Measurements from ENCODE around the gene KRTAP4-5.

KRTAP4-5 gene

GRCh38 chr17:41153856-41154255 lies 4.2 kb upstream of the KRTAP4-5 start:
- no peaks in the 10 kb centered on the region for H3K36me3 ChIP-seq (ENCODE audit: control insufficient read depth in 2 of 2, insufficient read depth in 1 of 2, low read length in 2 of 2)
- H3K4me3 ChIP-seq (ENCODE audit: low read depth, low read length): no peak overlapping the region
- no peaks in the 10 kb centered on the region for H3K4me1 ChIP-seq (ENCODE audit: control insufficient read depth, insufficient read depth, low read length)
- TF ChIP-seq, protein P1, sequence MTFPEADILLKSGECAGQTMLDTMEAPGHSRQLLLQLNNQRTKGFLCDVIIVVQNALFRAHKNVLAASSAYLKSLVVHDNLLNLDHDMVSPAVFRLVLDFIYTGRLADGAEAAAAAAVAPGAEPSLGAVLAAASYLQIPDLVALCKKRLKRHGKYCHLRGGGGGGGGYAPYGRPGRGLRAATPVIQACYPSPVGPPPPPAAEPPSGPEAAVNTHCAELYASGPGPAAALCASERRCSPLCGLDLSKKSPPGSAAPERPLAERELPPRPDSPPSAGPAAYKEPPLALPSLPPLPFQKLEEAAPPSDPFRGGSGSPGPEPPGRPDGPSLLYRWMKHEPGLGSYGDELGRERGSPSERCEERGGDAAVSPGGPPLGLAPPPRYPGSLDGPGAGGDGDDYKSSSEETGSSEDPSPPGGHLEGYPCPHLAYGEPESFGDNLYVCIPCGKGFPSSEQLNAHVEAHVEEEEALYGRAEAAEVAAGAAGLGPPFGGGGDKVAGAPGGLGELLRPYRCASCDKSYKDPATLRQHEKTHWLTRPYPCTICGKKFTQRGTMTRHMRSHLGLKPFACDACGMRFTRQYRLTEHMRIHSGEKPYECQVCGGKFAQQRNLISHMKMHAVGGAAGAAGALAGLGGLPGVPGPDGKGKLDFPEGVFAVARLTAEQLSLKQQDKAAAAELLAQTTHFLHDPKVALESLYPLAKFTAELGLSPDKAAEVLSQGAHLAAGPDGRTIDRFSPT (tag by site-specific recombination; IDR thresholded peaks at IDR 0.05): no peak
- TF ChIP-seq ZNF510 (tag by site-specific recombination; IDR thresholded peaks at IDR 0.05; ENCODE audit: insufficient replicate concordance) (no peak), ZNF266 (tag by site-specific recombination; IDR thresholded peaks at IDR 0.05; ENCODE audit: low read depth) (no peak)
- ChIA-PET POLR2A (no interaction called here), CTCF (interaction anchor here (1.4 kb wide), 1 partner anchor 495 kb away, joined by 3 read pairs; no protein-coding TSS in a partner anchor)
- H3K9me3 ChIP-seq (ENCODE audit: control insufficient read depth, insufficient read depth, low read depth, low read length): no peaks in the 10 kb centered on the region
- H3K27ac ChIP-seq (ENCODE audit: extremely low read depth, low read depth, low read length): no peak overlapping the region

- Histone ChIP-seq H3K27ac (ENCODE audit: extremely low read depth, low read depth, low read length) (no peak overlapping the region), H3K9me3 (ENCODE audit: control insufficient read depth, insufficient read depth, low read depth, low read length) (no peaks in the 10 kb centered on the region), H3K4me1 (ENCODE audit: control insufficient read depth, insufficient read depth, low read length) (no peaks in the 10 kb centered on the region), H3K4me3 (ENCODE audit: low read depth, low read length) (no peak overlapping the region), H3K36me3 (ENCODE audit: control insufficient read depth in 2 of 2, insufficient read depth in 1 of 2, low read length in 2 of 2) (no peaks in the 10 kb centered on the region)
- TF ChIP-seq BCL11A (tag by site-specific recombination; IDR thresholded peaks at IDR 0.05; ENCODE audit: low read depth) (no peak), KLF9 (tag by site-specific recombination; IDR thresholded peaks at IDR 0.05; ENCODE audit: low read depth) (no peak)
- CTCF ChIA-PET: no interaction called here
- POLR2A ChIA-PET: no interaction called here
Measured at GRCh38 chr17:41151525-41151924, 1.9 kb upstream of the KRTAP4-5 start.

- POLR2A ChIA-PET: no interaction called here
- TF ChIP-seq, protein P2, sequence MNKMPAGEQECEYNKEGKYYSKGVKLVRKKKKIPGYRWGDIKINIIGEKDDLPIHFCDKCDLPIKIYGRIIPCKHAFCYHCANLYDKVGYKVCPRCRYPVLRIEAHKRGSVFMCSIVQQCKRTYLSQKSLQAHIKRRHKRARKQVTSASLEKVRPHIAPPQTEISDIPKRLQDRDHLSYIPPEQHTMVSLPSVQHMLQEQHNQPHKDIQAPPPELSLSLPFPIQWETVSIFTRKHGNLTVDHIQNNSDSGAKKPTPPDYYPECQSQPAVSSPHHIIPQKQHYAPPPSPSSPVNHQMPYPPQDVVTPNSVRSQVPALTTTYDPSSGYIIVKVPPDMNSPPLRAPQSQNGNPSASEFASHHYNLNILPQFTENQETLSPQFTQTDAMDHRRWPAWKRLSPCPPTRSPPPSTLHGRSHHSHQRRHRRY (tag by site-specific recombination; IDR thresholded peaks at IDR 0.05): no peak
- TF ChIP-seq OSR2 (tag by site-specific recombination; IDR thresholded peaks at IDR 0.05) (no peak), ZNF626 (tag by site-specific recombination; IDR thresholded peaks at IDR 0.05) (no peak), ZNF391 (tag by site-specific recombination; IDR thresholded peaks at IDR 0.05; ENCODE audit: borderline replicate concordance, low read depth) (no peak), ZNF211 (tag by site-specific recombination; IDR thresholded peaks at IDR 0.05; ENCODE audit: low read depth) (no peak), ZNF785 (tag by site-specific recombination; IDR thresholded peaks at IDR 0.05) (no peak), GLI4 (tag by site-specific recombination; IDR thresholded peaks at IDR 0.05) (no peak), ZNF37A (tag by site-specific recombination; IDR thresholded peaks at IDR 0.05) (no peak), KLF17 (tag by site-specific recombination; IDR thresholded peaks at IDR 0.05) (no peak), ZEB2 (tag by site-specific recombination; IDR thresholded peaks at IDR 0.05) (no peak), MEIS1 (CRISPR knock-in tag; IDR thresholded peaks at IDR 0.05; ENCODE audit: borderline replicate concordance) (no peak), ZNF521 (tag by site-specific recombination; IDR thresholded peaks at IDR 0.05) (no peak), ZNF670 (tag by site-specific recombination; IDR thresholded peaks at IDR 0.05; ENCODE audit: low read depth) (no peak), ZNF514 (tag by site-specific recombination; IDR thresholded peaks at IDR 0.05) (no peak), OVOL3 (tag by site-specific recombination; IDR thresholded peaks at IDR 0.05) (no peak), ZNF776 (tag by site-specific recombination; IDR thresholded peaks at IDR 0.05; ENCODE audit: borderline replicate concordance) (no peak), ZBTB20 (tag by site-specific recombination; IDR thresholded peaks at IDR 0.05) (no peak), GFI1B (tag by site-specific recombination; IDR thresholded peaks at IDR 0.05) (no peak), ZNF629 (tag by site-specific recombination; IDR thresholded peaks at IDR 0.05) (no peak), ZNF707 (tag by site-specific recombination; IDR thresholded peaks at IDR 0.05) (no peak)
Measured at GRCh38 chr17:41150026-41150425, 401 bp upstream of the KRTAP4-5 start.

More at GRCh38 chr17:41150026-41150425, 401 bp upstream of the KRTAP4-5 start:
- CTCF ChIA-PET: interaction anchor here (0.9 kb wide), 1 partner anchor 499 kb away, joined by 3 read pairs; no protein-coding TSS in a partner anchor
- Histone ChIP-seq H3K36me3 (ENCODE audit: control insufficient read depth in 2 of 2, insufficient read depth in 1 of 2, low read length in 2 of 2) (no peaks in the 10 kb centered on the region), H3K9me3 (ENCODE audit: control insufficient read depth, insufficient read depth, low read depth, low read length) (no peaks in the 10 kb centered on the region), H3K27ac (ENCODE audit: extremely low read depth, low read depth, low read length) (no peak overlapping the region), H3K4me3 (ENCODE audit: low read depth, low read length) (no peak overlapping the region), H3K4me1 (ENCODE audit: control insufficient read depth, insufficient read depth, low read length) (no peaks in the 10 kb centered on the region)
